HG03139 (cell line): ENCODE results near the gene NHS.

Experiments
- ATAC-seq: cut with Tn5 transposase; IDR thresholded peaks from one replicate; pipeline ENCODE4 v1.9.1; 2021; ENCODE audit not compliant: unreplicated experiment

Gene NHS

GRCh38 chrX:17610788-17611187 lies 235.8 kb downstream of the NHS start:
- ATAC-seq: no peak

DNA sequence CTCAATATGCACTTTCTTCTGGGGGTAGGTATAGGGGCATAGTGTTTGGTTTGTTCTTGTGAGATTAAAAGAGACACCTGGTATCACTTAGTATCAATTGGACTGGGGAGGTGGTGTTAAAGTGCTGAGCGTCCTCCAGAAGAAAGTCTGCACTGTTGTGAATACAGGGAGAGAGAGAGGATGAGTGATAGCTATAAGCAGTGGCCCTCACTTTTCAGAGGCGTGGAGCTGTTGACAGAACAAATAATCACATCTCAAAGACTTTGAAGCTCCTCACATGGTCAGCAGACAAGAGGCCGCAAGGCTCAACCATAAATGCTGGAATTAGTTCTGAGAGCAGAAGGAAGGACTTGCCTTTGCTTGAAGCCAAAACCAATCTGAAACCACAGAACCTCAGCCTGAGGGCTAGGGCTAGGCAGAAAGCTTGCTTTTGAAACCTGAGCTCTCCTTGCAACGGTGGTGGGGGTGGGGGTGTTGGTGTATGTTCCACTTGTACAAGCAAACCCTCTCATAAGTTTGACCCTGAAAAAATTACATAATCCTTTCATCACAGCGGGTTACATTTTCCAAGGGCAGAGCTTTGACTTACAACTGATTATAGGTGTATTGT lies 239.1 kb downstream of the NHS start:
- no peak for ATAC-seq

GRCh38 chrX:17616936-17617335 lies 241.9 kb downstream of the NHS start:
- no peak for ATAC-seq

GRCh38 chrX:17617806-17618205 lies 242.8 kb downstream of the NHS start:
- no peak for ATAC-seq

GRCh38 chrX:17621566-17622270 lies 246.7 kb downstream of the NHS start:
- ATAC-seq: no peak

- ATAC-seq: no peak
These were observed 247.3 kb downstream of the NHS start for GRCh38 chrX:17622331-17622730.

DNA sequence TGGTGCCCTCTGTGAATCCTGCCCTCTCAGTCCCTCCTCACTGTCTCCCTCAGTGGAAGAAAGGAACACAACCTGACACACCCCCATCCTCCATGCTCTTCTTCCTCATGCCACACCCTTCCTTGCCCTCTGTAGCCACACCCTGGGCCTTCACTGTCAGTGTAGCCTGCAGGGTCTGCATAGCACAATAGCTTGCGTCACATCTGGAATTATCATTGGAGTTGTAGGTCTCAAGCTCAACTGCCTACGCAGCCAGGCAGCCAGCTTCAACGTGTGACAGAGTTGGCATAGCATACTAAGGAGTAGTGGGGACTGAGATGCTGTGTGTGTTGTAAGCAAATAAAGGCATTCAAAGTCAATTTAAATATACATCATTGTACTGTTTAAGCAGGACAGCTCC lies 248.8 kb downstream of the NHS start:
- no peak for ATAC-seq

GRCh38 chrX:17627026-17627425 lies 252.0 kb downstream of the NHS start:
- ATAC-seq: no peak

GRCh38 chrX:17628976-17629375 lies 254.0 kb downstream of the NHS start:
- no peak for ATAC-seq

DNA sequence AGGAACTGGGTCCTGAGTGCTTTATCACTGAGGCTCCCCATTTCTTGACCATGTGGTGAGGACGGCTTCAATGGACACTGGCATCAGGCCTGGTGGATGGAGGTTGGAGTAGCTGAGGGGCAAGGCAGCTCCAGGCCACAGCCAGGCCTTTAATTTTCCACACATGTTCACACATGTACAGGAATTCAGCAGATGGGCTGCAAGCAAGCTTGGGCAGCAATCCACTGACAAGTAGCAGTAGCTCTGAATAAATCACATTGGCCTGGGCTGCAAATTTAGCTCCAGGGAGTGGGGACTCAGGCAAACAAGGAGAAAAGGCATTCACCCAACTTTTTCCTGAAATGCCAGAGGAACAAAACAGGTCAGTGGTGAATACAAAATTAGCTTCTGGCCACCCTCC lies 254.5 kb downstream of the NHS start:
- ATAC-seq: no peak

- ATAC-seq: no peak
These were observed 256.6 kb downstream of the NHS start for GRCh38 chrX:17631647-17632046.

DNA sequence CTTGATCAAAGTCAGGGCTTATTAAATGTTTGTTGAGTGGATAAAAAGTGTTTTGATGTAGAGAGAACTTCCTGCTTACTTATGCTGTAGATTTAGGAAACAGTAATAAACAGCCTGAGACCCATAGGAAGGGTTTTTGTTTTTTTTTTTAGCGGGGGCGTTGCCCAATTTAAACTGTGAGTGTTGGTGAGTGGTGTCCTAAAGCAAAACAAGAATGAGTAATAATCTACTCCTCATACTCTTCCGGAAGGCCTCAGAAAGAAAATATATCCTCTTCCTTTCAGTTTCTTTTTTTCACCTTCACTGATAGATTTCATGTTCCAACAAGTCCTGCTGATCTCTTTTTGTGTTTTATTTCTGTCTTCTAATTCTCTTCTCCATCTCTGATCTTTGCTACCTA lies 257.9 kb downstream of the NHS start:
- no peak for ATAC-seq

- ATAC-seq: no peak
These were observed 258.5 kb downstream of the NHS start for GRCh38 chrX:17633546-17633945.

GRCh38 chrX:17634542-17635207 lies 259.7 kb downstream of the NHS start:
- no peak for ATAC-seq

- ATAC-seq: no peak
These were observed 260.2 kb downstream of the NHS start for GRCh38 chrX:17635231-17635630.

DNA sequence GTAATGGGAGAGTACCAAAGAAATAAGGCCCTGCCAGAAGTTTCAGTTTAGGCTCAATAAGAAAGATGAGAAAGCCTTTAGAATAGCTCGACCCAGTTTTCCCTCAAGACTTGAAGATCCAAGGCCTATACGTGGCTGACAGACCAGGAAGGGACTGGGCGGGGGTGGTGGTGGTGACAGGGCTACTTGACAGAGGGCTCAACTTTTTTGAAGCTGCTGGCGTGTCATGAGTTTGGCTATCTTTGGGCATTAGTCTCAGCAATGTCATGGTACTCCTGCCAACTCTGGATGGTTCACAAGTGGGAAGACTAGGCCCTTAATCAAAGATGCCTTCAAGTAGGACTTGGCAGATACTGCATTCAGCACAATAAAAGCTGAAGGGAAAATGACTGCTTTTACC lies 262.2 kb downstream of the NHS start:
- no peak for ATAC-seq

DNA sequence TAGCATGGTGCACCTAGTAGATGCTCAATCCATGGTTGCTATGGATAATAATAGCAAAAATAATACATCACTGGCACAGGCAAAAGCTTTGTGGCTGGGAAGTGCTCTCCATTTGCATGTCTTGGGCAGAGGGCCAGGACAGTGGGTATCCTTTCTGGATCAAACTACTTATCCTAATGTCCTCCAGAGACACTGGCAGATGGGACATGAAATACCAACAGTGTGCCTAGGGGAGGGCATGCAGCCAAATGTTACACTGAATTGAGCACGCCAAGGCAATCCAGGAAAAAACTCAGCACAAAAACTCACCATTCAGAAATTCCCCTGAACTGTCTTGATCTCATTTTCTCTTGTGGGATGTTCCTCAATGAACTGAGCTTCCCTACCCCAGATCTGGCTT lies 263.7 kb downstream of the NHS start:
- no peak for ATAC-seq

DNA sequence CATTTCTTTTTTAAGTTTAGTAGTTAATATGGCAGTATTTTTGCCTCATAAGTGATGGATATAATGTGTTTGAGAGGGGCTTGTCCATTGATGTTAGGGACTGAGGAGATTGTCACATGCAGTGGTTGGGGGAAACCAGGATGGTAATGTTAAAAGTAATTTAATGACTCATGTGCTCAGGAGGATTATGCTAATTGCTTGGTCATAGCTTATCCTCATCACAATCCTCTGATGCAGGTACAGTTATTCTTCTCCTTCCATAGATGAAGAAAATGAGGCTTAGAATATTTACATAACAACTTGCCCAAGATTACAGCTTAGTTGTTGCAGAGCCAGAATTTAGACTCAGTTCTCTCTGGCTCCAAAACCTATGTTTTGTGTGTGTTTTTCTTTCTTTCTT lies 267.9 kb downstream of the NHS start:
- ATAC-seq: no peak

GRCh38 chrX:17643528-17643927 lies 268.5 kb downstream of the NHS start:
- no peak for ATAC-seq

DNA sequence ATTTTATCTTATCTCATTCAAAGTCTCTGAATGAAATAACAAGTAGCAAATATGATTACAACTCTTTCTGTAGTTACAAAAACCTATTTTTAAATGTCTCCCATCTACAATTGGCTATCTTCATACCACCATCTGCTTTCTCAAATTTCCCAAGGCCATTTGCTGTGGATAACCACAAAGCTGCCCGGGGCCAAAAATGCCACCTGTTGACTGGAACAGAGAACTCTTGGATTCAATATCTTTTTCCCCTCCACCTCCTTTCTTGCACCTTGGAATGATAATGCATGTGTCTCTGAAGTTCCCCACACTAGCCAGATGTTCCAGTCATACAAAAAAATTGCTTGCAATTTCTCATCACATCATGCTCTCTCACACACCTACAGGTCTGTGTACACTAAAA lies 269.0 kb downstream of the NHS start:
- no peak for ATAC-seq

DNA sequence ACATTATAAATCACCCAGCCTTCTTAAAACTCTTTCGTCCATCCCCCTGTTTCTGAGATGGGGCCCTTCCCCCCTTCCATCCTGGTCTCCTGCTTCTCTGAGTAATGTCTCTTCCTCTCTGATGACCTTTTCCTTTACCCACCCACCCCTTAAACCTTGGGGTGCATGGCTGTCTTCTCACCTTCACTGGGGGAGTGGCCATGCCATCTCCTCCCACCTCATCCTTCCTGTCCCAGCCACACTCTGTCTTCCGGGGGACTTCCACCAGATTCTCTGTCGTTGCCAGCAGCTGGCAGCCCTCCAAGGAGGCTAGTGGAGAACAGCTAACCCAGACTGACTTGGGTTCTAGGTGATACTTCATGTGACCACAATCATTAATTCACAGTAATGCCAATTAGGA lies 279.1 kb downstream of the NHS start:
- no peak for ATAC-seq

DNA sequence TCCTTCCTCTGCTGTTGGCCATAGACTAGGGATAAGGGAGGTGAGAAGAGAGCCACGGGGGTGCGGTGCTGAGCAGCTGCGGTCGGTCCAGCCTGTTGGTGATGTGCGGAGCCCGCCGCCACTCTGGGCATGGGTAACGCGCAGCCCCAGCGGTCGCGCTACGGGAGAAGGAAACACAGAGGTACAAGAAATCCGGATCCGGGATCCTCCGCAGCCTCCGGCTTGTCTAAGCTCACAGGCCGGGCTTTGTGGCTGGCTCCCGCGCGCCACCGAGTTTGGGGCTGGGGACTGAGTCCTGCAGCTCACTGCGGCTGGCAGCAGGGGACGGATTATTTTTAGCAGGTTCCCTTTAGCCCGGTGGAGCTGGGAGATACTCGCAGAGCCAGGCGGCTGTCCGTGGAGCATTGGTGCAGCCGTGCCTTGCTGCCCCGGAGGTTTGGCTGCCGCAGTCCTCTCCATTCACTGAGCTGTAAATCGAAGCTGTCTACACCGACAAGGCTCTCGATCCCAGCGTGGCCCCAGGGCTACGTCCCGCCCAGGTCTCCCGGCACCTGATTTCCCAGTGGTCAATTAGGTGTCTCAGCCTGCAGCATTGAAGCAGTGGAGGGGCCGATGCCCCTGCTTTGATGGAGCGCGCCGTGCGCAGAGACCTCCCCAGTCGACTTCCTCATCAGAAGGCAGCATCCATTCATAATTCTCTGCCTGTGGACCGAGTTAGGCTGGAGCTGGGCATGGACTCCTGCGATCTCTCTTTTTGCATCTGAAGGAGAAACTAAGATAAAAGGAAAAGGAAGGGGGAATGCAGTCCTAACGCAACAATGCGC lies 280.4 kb downstream of the NHS start:
- no peak for ATAC-seq
